GM19438 (cell line): ENCODE results near the gene SAC3D1.
A peak's percentile ranks its signal among the peaks of the same experiment; 100 is the strongest.

Experiments
- ATAC-seq: cut with Tn5 transposase; IDR thresholded peaks from one replicate; pipeline ENCODE4 v1.9.1; 2021; ENCODE audit warnings: low read depth; ENCODE audit not compliant: unreplicated experiment

The SAC3D1 gene

GRCh38 chr11:65058419-65059054, 17.5 kb downstream of the SAC3D1 start, which contains the start of gene NAALADL1:
Gene NAALADL1, minus strand, starts transcription at chr11:65058553. Its CDS starts 32 bp downstream, at chr11:65058521.
- ATAC-seq, result no peak

DNA sequence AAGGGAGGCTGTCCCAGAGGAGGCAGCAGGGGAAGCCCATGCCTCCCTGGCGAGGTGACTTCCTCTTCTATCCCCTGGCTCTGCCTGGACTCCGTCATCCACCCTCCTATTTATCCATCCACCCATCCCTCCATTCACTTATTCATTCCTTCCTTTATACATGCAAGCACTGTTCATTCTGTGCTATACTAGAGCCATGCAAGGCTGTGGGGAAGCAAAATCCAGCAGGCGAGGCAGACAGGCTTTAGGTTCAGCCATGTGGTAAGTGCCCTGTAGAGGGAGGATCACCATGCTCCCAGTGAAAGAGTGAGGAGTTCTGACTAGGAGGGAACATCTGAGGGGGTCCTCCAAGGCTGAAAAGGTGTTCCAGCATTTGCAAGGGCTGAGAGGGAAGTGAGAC, 18.5 kb downstream of the SAC3D1 start:
- ATAC-seq, result no peak

GRCh38 chr11:65059959-65060824, 19.2 kb downstream of the SAC3D1 start:
- ATAC-seq, result no peak

DNA sequence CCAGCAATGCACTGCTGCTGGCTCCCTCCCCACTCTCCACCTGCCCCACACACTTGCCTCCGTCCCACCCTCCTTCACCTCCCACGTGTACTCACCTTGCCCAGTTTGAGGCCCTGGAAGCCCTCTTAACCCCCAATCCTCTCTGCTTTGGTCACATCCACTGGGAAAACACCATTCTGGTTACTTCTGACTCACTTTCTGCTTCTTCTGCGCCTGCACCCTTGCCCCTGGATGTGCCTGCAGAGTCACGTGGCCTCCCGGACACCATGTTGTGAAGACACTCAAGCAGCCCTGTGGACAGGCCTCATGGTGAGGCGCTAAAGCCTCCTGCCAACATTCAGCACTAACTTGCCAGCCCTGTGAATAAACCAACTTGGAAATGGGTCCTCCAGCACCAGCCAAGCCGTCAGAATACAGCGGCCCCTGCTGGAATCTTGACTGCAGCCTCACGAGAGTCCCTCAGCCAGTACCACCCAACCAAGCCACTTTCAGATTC, 20.0 kb downstream of the SAC3D1 start:
- ATAC-seq, result no peak

DNA sequence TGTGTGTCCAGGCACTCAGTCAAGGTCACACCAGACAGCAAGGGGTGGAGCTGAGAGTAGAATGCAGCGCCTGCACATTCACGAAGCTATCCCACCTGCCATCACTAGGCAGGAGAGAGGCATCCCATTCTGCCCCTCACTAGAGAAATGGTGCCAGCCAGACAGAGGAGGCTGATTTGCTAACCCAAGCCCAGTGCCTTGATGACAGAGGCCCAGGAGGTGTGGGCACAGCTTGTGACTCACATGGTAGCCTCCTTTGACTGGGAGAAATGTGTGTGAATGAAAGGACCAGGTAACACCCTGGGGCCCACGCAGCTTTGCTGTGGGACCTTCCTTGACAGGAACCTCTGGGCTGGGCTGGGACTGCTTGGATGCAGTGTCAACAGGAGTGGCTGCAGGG, 22.5 kb downstream of the SAC3D1 start:
- ATAC-seq, result no peak

DNA sequence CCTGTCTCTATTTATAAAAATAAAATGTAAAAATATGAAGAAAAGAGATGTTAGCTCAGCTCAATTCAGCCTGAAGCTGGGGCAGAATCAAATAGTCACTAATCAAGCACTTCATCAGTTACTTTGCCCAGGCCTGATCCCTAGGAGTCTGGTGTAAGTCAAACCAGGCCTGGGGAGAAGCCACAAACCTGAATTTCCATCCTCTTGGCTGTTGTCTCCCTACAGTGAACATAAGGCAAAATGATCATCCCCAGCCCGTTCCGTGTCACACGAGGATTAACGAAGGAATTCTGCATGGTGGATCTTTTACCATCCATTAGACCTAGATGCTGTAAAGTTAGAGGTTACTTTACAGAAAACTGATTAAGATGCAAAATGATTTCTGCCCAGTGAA, 23.8 kb downstream of the SAC3D1 start:
- no peak for ATAC-seq

GRCh38 chr11:65065851-65066250, 24.8 kb downstream of the SAC3D1 start:
- no peak for ATAC-seq

DNA sequence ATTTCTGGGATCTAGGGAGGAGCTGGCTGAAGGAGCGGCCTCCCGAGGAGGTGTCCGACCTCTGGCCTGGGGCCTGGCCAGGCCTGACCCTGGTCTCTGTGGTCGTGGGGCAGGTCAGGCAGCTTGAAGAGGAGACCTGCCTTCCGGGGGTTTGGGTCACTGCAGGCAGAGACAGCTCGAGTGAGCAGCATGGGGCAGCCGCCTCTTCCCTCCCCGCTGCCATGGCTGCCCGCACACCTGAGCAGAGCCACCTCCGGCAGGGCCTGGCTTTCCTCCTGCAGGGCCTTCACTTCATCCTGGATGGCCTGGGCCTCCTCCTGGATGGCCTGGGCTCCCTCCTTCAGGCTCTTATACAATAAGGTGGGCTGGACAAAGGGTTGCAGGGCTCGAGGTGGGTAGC, 25.3 kb downstream of the SAC3D1 start:
- no peak for ATAC-seq

DNA sequence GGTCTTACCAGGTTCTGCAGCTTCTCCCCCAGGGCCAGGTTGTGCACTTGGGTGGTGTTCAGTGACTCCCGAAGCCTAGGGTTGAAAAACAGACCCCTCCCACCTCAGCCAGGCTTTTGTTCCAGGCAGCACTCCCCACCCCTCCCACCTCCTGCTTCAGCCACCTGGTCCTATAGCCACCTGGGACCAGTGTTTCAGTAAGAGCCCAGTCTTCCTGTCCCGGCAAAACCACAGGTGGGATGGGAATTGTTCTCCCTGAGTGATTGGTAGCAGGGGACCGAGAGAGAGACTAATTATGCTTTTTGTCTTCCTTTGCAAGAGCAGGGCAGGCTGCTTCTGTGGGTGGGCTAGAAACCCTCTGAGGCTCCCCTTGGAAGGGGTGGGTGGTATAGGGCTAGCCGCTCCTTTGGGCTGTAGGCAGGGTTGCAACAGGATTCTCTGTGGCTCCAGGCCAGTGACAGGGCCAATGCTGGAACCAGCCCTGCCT, 25.8 kb downstream of the SAC3D1 start:
- no peak for ATAC-seq

GRCh38 chr11:65067446-65067845, 26.4 kb downstream of the SAC3D1 start:
- no peak for ATAC-seq

GRCh38 chr11:65069217-65069616, 28.2 kb downstream of the SAC3D1 start:
- no peak for ATAC-seq

- ATAC-seq, result no peak
Measured at GRCh38 chr11:65071907-65072630, 31.1 kb downstream of the SAC3D1 start.

DNA sequence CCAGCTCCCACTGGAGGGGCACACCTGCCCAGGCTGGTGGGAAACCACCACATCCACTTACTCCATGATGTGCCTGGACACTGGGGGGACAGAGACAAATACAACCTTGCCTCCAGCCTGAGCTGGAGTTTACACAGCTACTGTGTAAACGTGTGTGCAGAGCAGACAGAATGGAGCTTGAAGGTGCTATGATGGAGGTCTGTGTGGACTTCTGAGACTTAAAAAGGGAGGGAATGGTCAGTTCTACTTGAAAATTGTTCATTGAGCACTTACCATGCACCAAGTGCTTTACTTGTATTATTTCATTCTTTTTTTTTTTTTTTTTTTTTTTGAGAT, 31.6 kb downstream of the SAC3D1 start:
- ATAC-seq, result no peak

DNA sequence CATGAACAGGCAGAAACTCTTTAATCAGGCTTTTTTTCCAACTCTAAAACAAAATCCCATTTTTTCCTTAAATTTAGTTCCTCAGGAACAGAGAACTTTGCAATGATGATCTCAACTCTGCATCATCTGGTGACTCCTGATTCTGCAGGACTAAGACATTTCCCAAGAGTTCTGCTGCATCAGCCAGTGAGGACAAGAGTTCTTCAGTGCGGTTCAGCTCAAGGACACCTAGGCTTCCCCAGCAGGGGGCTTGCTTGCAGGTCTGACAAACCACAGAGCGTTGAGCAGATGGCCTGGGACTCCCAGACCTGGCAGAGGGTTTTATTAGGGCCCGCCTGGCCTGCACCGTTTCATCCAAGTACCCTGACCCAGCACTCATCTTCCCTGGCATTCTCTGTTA, 36.4 kb downstream of the SAC3D1 start:
- no peak for ATAC-seq

DNA sequence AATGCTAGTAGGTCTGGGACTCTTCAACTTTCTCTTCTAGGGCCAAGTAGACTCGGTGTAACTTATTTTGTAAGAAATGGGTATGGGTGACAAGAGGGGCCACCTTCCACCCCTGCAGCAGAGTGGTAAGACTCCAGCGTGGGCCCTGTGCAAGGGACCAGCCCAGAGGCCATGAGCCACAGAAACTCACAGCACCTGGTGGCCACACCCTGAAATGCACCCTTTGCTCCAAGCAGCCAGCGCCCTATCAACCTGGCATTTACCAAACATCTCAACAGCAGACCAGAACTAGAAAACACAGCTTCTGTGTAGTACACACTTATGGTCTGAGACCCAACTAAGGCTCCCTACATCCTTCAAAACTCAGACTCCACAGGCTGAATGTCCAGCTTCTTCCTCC, 37.1 kb downstream of the SAC3D1 start:
- no peak for ATAC-seq

GRCh38 chr11:65078786-65079342, 37.9 kb downstream of the SAC3D1 start:
- ATAC-seq, result no peak

GRCh38 chr11:65083134-65083833, 42.3 kb downstream of the SAC3D1 start:
- ATAC-seq, result peak; percentile 10

DNA sequence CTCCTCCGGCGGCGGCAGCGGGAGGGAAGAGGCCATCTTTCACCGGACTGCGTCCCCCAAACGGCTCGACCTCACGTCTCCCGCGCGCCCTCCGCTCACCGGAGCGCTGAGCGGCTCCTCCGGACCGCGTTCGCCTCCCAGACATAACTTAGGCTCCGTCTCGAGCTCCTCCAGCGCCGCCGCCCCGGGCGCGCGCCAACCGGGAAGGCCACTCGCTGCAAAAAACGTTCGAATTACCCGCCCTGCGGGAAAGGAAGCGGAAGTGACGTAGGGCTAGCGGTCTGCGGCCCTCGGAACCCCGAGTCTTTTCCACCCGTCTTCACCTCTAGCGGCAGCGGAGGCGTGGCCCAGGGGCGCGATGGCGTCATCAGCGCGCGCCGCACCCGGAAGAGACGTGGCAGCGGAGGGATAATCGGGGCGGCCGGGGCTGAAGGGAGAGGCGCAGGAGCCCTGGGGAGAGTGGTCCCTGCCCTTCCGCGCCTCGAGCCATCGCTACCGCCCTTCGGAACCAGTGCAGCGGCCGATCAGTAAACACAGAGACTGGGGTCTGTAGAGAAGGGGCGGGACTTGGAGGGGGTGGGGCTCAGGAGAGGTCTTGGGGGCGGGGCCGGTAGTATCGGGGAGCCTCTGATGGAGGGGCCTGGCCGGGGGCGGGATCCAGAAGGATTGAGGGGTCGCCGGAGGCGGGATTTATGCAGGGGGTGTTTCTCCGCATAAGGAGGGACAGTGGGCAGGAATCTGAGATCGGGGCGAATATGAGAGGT, 43.0 kb downstream of the SAC3D1 start, which contains the start of the genes CDCA5 and ZFPL1:
Gene CDCA5 (minus strand): TSS at position 207 of the 764 bp plus-strand sequence. CDS start 62 bp downstream, at position 145.
Gene ZFPL1 (plus strand): TSS at position 389 of the 764 bp plus-strand sequence. CDS start 477 bp downstream, outside the sequence.
- peak; percentile 76 for ATAC-seq
